ENCODE measurements around the gene AADACL4. TPM values are rescaled to one million over a fixed set of nuclear protein-coding genes. Genes with fewer than 3 reads are reported as not detected.

Gene AADACL4
- total RNA-seq, 4 donors from 2014 or later, result not detected

- no peaks in the 10 kb centered on the region for H3K9me3 ChIP-seq
- TF ChIP-seq EP300 (IDR thresholded peaks at IDR 0.05) (no peak), CTCF (IDR thresholded peaks at IDR 0.05) (no peak), POLR2A (IDR thresholded peaks at IDR 0.05) (no peak), POLR2AphosphoS5 (IDR thresholded peaks at IDR 0.05) (no peak)
- H3K27me3 ChIP-seq, result peaks cover 3% of the 10 kb centered on the region
- no peak overlapping the region for H3K4me3 ChIP-seq
- H3K27ac ChIP-seq, result no peak overlapping the region
- H3K36me3 ChIP-seq, result no peaks in the 10 kb centered on the region
- no peak for DNase-seq (ENCODE audit: low spot score in 2 of 2)
- WGBS, result 49% methylated on average over 2 of the region's 2 CpGs
- H3K4me1 ChIP-seq, result no peaks in the 10 kb centered on the region
Measured at GRCh38 chr1:12678350-12678749, 34.5 kb downstream of the AADACL4 start.

GRCh38 chr1:12678820-12679219, 34.9 kb downstream of the AADACL4 start:
- 76% methylated on average over 3 of the region's 3 CpGs for WGBS
- Histone ChIP-seq H3K27ac (no peak overlapping the region), H3K27me3 (peaks cover 3% of the 10 kb centered on the region), H3K4me3 (no peak overlapping the region), H3K9me3 (no peaks in the 10 kb centered on the region), H3K4me1 (no peaks in the 10 kb centered on the region), H3K36me3 (no peaks in the 10 kb centered on the region)
- no peak for DNase-seq (ENCODE audit: low spot score in 2 of 2)
- TF ChIP-seq POLR2A (IDR thresholded peaks at IDR 0.05) (no peak), POLR2AphosphoS5 (IDR thresholded peaks at IDR 0.05) (no peak), CTCF (IDR thresholded peaks at IDR 0.05) (no peak), EP300 (IDR thresholded peaks at IDR 0.05) (no peak)

- WGBS, result 43% methylated on average over 2 of the region's 2 CpGs
- Histone ChIP-seq H3K4me1 (no peaks in the 10 kb centered on the region), H3K27me3 (no peaks in the 10 kb centered on the region), H3K4me3 (no peak overlapping the region), H3K27ac (no peak overlapping the region), H3K36me3 (no peaks in the 10 kb centered on the region), H3K9me3 (no peaks in the 10 kb centered on the region)
- no peak for DNase-seq (ENCODE audit: low spot score in 2 of 2)
- no peak for TF ChIP-seq POLR2AphosphoS5 (IDR thresholded peaks at IDR 0.05)
- no peak for TF ChIP-seq POLR2A (IDR thresholded peaks at IDR 0.05)
- no peak for TF ChIP-seq EP300 (IDR thresholded peaks at IDR 0.05)
Measured at GRCh38 chr1:12690156-12690555, 46.3 kb downstream of the AADACL4 start.

- H3K36me3 ChIP-seq, result no peaks in the 10 kb centered on the region
- no peak overlapping the region for H3K4me3 ChIP-seq
- no peak overlapping the region for H3K27ac ChIP-seq
- H3K4me1 ChIP-seq, result no peaks in the 10 kb centered on the region
- TF ChIP-seq POLR2A (IDR thresholded peaks at IDR 0.05) (no peak), CTCF (IDR thresholded peaks at IDR 0.05) (no peak), EP300 (IDR thresholded peaks at IDR 0.05) (no peak)
- 66% methylated on average over 10 of the region's 10 CpGs for WGBS
- H3K27me3 ChIP-seq, result no peaks in the 10 kb centered on the region
- H3K9me3 ChIP-seq, result no peaks in the 10 kb centered on the region
- DNase-seq (ENCODE audit: low spot score in 2 of 2), result no peak
Measured at GRCh38 chr1:12692967-12693782, 49.3 kb downstream of the AADACL4 start.

- no peak for DNase-seq (ENCODE audit: low spot score in 2 of 2)
- WGBS, result 94% methylated on average over 3 of the region's 3 CpGs
- Histone ChIP-seq H3K4me3 (no peak overlapping the region), H3K9me3 (no peaks in the 10 kb centered on the region), H3K27me3 (no peaks in the 10 kb centered on the region), H3K27ac (no peak overlapping the region), H3K4me1 (no peaks in the 10 kb centered on the region), H3K36me3 (no peaks in the 10 kb centered on the region)
- TF ChIP-seq CTCF (IDR thresholded peaks at IDR 0.05), result no peak
- no peak for TF ChIP-seq EP300 (IDR thresholded peaks at IDR 0.05)
Measured at GRCh38 chr1:12696658-12697057, 52.8 kb downstream of the AADACL4 start.
